ENCODE results near the gene GGCT. TPM values are rescaled to one million over a fixed set of nuclear protein-coding genes. Genes with fewer than 3 reads are reported as not detected.

GGCT gene
- total and polyA plus RNA-seq, 5 donors from 2014 or later = 10.9 to 32.7 (median 26.1) TPM

- no peak for DNase-seq
- Histone ChIP-seq H3K27ac (ENCODE audit: insufficient read depth, low read length, poor library complexity, severe bottlenecking) (no peak overlapping the region), H3K4me3 (ENCODE audit: low read depth, low read length) (no peak overlapping the region), H3K27me3 (ENCODE audit: control insufficient read depth, insufficient read depth, low read length) (no peaks in the 10 kb centered on the region), H3K36me3 (ENCODE audit: control insufficient read depth, insufficient read depth, low read length) (peaks cover 45% of the 10 kb centered on the region), H3K4me1 (ENCODE audit: control insufficient read depth, insufficient read depth, low read length, poor library complexity, severe bottlenecking) (peaks cover 7% of the 10 kb centered on the region), H3K9me3 (ENCODE audit: control insufficient read depth in 2 of 2, low read length in 2 of 2) (no peaks in the 10 kb centered on the region)
- Mint-ChIP-seq H3K27ac (no peak overlapping the region), H3K4me3 (no peak overlapping the region), H3K9me3 (no peaks in the 10 kb centered on the region), H3K27me3 (no peaks in the 10 kb centered on the region), H3K4me1 (peaks cover 0 to 9% (median 5%) of the 10 kb centered on the region in 4 donors), H3K36me3 (peaks cover 45% of the 10 kb centered on the region)
- ATAC-seq (ENCODE audit: low read depth in 2 of 2) = no peak
Measured at GRCh38 chr7:30447466-30447865, 57.2 kb downstream of the GGCT start.

Other genes starting within 250 kb of the GGCT start
- gene ZNRF2, start 220.2 kb downstream of the GGCT start, total RNA-seq = 53.1 TPM
- gene ZNRF2, start 220.2 kb downstream of the GGCT start, polyA plus RNA-seq = 1 to 10 TPM; 2.1 to 6.2 (median 4.2) TPM
- 24.8 TPM for gene NOD1, start 26.0 kb downstream of the GGCT start, total RNA-seq
- gene NOD1, start 26.0 kb downstream of the GGCT start, polyA plus RNA-seq = 1 to 10 TPM; 4.8 to 7.3 (median 7.0) TPM
- 116 TPM for gene GARS1, start 90.0 kb upstream of the GGCT start, total RNA-seq
- gene GARS1, start 90.0 kb upstream of the GGCT start, polyA plus RNA-seq = 10 to 100 TPM; 76.2 to 92.7 (median 85.2) TPM
- gene CRHR2, start 177.6 kb upstream of the GGCT start, total RNA-seq = not detected
- gene CRHR2, start 177.6 kb upstream of the GGCT start, polyA plus RNA-seq = not detected
- gene INMT, start 247.3 kb upstream of the GGCT start, total RNA-seq = not detected
- under 1 TPM in 2 of 4 donors, not detected in 2; 0.14 to 0.16 TPM for gene INMT, start 247.3 kb upstream of the GGCT start, polyA plus RNA-seq

All from CD4-positive, CD25-positive, alpha-beta regulatory T cell (primary cell).